CD4-positive, alpha-beta T cell (primary cell): ENCODE measurements around the gene FMO3. TPM values are rescaled to one million over a fixed set of nuclear protein-coding genes. Genes with fewer than 3 reads are reported as not detected.

Experiments
- ATAC-seq: fragments of 200-7000 bp; cut with Tn5 transposase; one replicate; pipeline ENCODE4 v1.10.0; 2022; ENCODE audit warnings: mild to moderate bottlenecking; ENCODE audit not compliant: poor library complexity
- CTCF ChIA-PET: fragments of 350-600 bp; sonication (Branson Sonifier 250); formaldehyde crosslinking; loops from one replicate; lab custom pipeline; 2021; ENCODE audit warnings: antibody characterized with exemption, inconsistent platforms; lab: Charles Lee
- POLR2A ChIA-PET: fragments of 350-600 bp; sonication (Branson Sonifier 250); formaldehyde crosslinking; loops from one replicate; lab custom pipeline; 2021; ENCODE audit warnings: antibody characterized with exemption, inconsistent platforms; lab: Charles Lee
- DNase-seq, 14 experiments: peaks; one replicate each; pipeline ENCODE4 v3.0.0-alpha.2; 2013 to 2020; ENCODE audit warnings: mixed read lengths in 2 of 14
- H3K27ac ChIP-seq, 2 donors: one replicate each; pipeline versions ENCODE4 v1.5.1 to v1.7.0; 2013; ENCODE audit warnings: low read length in 2 of 2, low read depth in 1 of 2, mild to moderate bottlenecking in 1 of 2
- H3K27me3 ChIP-seq, 2 experiments: 1 replicate in 1 of 2; 2 replicates in 1 of 2; pipeline versions ENCODE4 v1.6.1 to v1.7.0; 2013; ENCODE audit warnings: low read length in 2 of 2, control low read depth in 1 of 2, mild to moderate bottlenecking in 1 of 2, moderate library complexity in 1 of 2; ENCODE audit not compliant: insufficient read depth in 2 of 2, control insufficient read depth in 1 of 2
- H3K36me3 ChIP-seq: one replicate; pipeline ENCODE4 v1.6.1; 2013; ENCODE audit warnings: low read length, control low read depth; ENCODE audit not compliant: insufficient read depth
- H3K4me1 ChIP-seq: one replicate; pipeline ENCODE4 v1.6.1; 2013; ENCODE audit warnings: low read length, control low read depth; ENCODE audit not compliant: insufficient read depth
- H3K4me3 ChIP-seq: one replicate; pipeline ENCODE4 v1.5.1; 2013; ENCODE audit warnings: mild to moderate bottlenecking, low read length, moderate library complexity
- H3K9me3 ChIP-seq, 2 experiments: 1 replicate in 1 of 2; 2 replicates in 1 of 2; pipeline versions ENCODE4 v1.6.1 to v1.7.0; 2013; ENCODE audit warnings: low read length in 2 of 2, mild to moderate bottlenecking in 2 of 2, control low read depth in 1 of 2, moderate library complexity in 1 of 2; ENCODE audit not compliant: control insufficient read depth in 1 of 2, insufficient read depth in 1 of 2
- H3K27ac Mint-ChIP-seq: one replicate; pipeline ENCODE4 v1.8.0; 2020; ENCODE audit warnings: mixed read lengths
- H3K27me3 Mint-ChIP-seq: one replicate; pipeline ENCODE4 v1.8.0; 2021; ENCODE audit warnings: mixed read lengths
- H3K36me3 Mint-ChIP-seq: one replicate; pipeline ENCODE4 v1.8.0; 2021; ENCODE audit warnings: low read depth, mixed read lengths
- H3K4me1 Mint-ChIP-seq: one replicate; pipeline ENCODE4 v1.8.0; 2021; ENCODE audit warnings: low read depth, mixed read lengths
- H3K4me3 Mint-ChIP-seq: one replicate; pipeline ENCODE4 v1.8.0; 2020; ENCODE audit warnings: mild to moderate bottlenecking, mixed read lengths
- H3K9me3 Mint-ChIP-seq: one replicate; pipeline ENCODE4 v1.8.0; 2020; ENCODE audit warnings: mixed read lengths
- CTCF ChIP-seq: fragments of 200-600 bp; IDR thresholded peaks from one replicate; pipeline ENCODE4 v1.8.0; 2022; ENCODE audit warnings: antibody characterized with exemption, mild to moderate bottlenecking
- intact Hi-C, 2 experiments: fragments of 100-400 bp; cut with DNase I in 1 of 2; cut with micrococcal nuclease in 1 of 2; formaldehyde crosslinking; loops; one replicate each; pipeline versions ENCODE4 v1.15.1 to v1.9.0; 2023 to 2025; cut with DNase I, micrococcal nuclease
- total RNA-seq, 174 experiments: library from RNA in 2 of 174; stranded (reverse) in 2 of 174; gene quantifications; one replicate each; pipeline ENCODE4 v1.2.3 and lab custom pipeline; 2021 to 2026

The FMO3 gene
- total RNA-seq, 2 experiments from 2014 or later: not detected

GRCh38 chr1:171115280-171115897 is 24.7 kb downstream of the FMO3 start:
- Mint-ChIP-seq H3K36me3 (no peaks in the 10 kb centered on the region), H3K4me3 (no peak overlapping the region), H3K27me3 (peaks cover 36% of the 10 kb centered on the region), H3K9me3 (no peaks in the 10 kb centered on the region), H3K4me1 (no peaks in the 10 kb centered on the region), H3K27ac (no peak overlapping the region)
- Histone ChIP-seq H3K36me3 (no peaks in the 10 kb centered on the region), H3K27ac (no peak overlapping the region), H3K9me3 (no peaks in the 10 kb centered on the region), H3K4me3 (no peak overlapping the region), H3K4me1 (no peaks in the 10 kb centered on the region), H3K27me3 (peaks cover 0 to 6% of the 10 kb centered on the region in 2 experiments)
- ChIA-PET CTCF (no interaction called here), POLR2A (no interaction called here)
- intact Hi-C loops: no loop called here
- DNase-seq (no peak), ATAC-seq (no peak)
- TF ChIP-seq CTCF: no peak

GRCh38 chr1:171116676-171117075 is 26.0 kb downstream of the FMO3 start:
- Mint-ChIP-seq H3K27me3 (peaks cover 35% of the 10 kb centered on the region), H3K9me3 (no peaks in the 10 kb centered on the region), H3K4me3 (no peak overlapping the region), H3K36me3 (no peaks in the 10 kb centered on the region), H3K4me1 (no peaks in the 10 kb centered on the region), H3K27ac (no peak overlapping the region)
- no peak overlapping the region for H3K4me3 ChIP-seq
- H3K27me3 ChIP-seq: peaks cover 0 to 6% of the 10 kb centered on the region in 2 experiments
- no peak for ATAC-seq
- CTCF ChIA-PET: no interaction called here
- POLR2A ChIA-PET: no interaction called here
- no peaks in the 10 kb centered on the region for H3K36me3 ChIP-seq
- intact Hi-C loops: no loop called here
- no peak overlapping the region for H3K27ac ChIP-seq
- H3K9me3 ChIP-seq: no peaks in the 10 kb centered on the region
- DNase-seq: no peak
- H3K4me1 ChIP-seq: no peaks in the 10 kb centered on the region
- TF ChIP-seq CTCF: no peak

- H3K27ac Mint-ChIP-seq: no peak overlapping the region
- H3K4me3 Mint-ChIP-seq: no peak overlapping the region
These were observed 26.4 kb downstream of the FMO3 start for GRCh38 chr1:171117085-171117484.

More at GRCh38 chr1:171117085-171117484, 26.4 kb downstream of the FMO3 start:
- no peak for DNase-seq
- H3K9me3 Mint-ChIP-seq: no peaks in the 10 kb centered on the region
- no peak for ATAC-seq
- ChIA-PET CTCF (no interaction called here), POLR2A (no interaction called here)
- Histone ChIP-seq H3K27me3 (peaks cover 0 to 6% of the 10 kb centered on the region in 2 experiments), H3K4me1 (no peaks in the 10 kb centered on the region), H3K27ac (no peak overlapping the region), H3K9me3 (no peaks in the 10 kb centered on the region), H3K36me3 (no peaks in the 10 kb centered on the region), H3K4me3 (no peak overlapping the region)
- peaks cover 34% of the 10 kb centered on the region for H3K27me3 Mint-ChIP-seq
- intact Hi-C loops: no loop called here
- no peaks in the 10 kb centered on the region for H3K4me1 Mint-ChIP-seq
- TF ChIP-seq CTCF: no peak
- no peaks in the 10 kb centered on the region for H3K36me3 Mint-ChIP-seq
